Measurements from ENCODE around the gene AUTS2.

GRCh38 chr7:70066844-70067243 lies 468.6 kb downstream of the AUTS2 start:
- TF ChIP-seq EZH2 (IDR thresholded peaks at IDR 0.05; ENCODE audit: low read length), result no peak
- no peak for TF ChIP-seq CTCF (optimal IDR thresholded peaks at IDR 0.05 in 1 of 3, IDR thresholded peaks at IDR 0.05 in 1 of 3, conservative IDR thresholded peaks at IDR 0.05 in 1 of 3; ENCODE audit: extremely low read depth in 1 of 3, insufficient read depth in 2 of 3, low read length in 3 of 3)
